WTC11 (cell line): ENCODE data around the gene ZNF189. TPM values are rescaled to one million over a fixed set of nuclear protein-coding genes. Genes with fewer than 3 reads are reported as not detected.
A peak's percentile ranks its signal among the peaks of the same experiment; 100 is the strongest.

Experiments
- ATAC-seq: fragments of 200-7000 bp; cut with Tn5 transposase; 2 replicates; pipeline ENCODE4 v1.10.0; 2021; ENCODE audit warnings: mild to moderate bottlenecking, moderate library complexity
- CTCF ChIA-PET: fragments of 300-600 bp; sonication (Branson Sonifier 250); formaldehyde crosslinking; loops from one replicate; lab custom pipeline; 2021; ENCODE audit warnings: antibody characterized with exemption; lab: Charles Lee
- POLR2A ChIA-PET: fragments of 350-600 bp; sonication (Branson Sonifier 250); formaldehyde crosslinking; loops from one replicate; lab custom pipeline; 2021; ENCODE audit warnings: antibody characterized with exemption; lab: Charles Lee
- DNase-seq: peaks from one replicate; pipeline ENCODE4 v3.0.0; 2021; ENCODE audit warnings: low spot score
- H3K27ac Mint-ChIP-seq: 2 replicates; pipeline ENCODE4 v1.8.0; 2021; ENCODE audit warnings: mixed read lengths
- H3K27me3 Mint-ChIP-seq: 2 replicates; pipeline ENCODE4 v1.8.0; 2021; ENCODE audit warnings: low read depth, mild to moderate bottlenecking, moderate library complexity, mixed read lengths
- H3K36me3 Mint-ChIP-seq: 2 replicates; pipeline ENCODE4 v1.8.0; 2021; ENCODE audit warnings: mixed read lengths
- H3K4me1 Mint-ChIP-seq: 2 replicates; pipeline ENCODE4 v1.8.0; 2022; ENCODE audit warnings: mixed read lengths
- H3K4me3 Mint-ChIP-seq: 2 replicates; pipeline ENCODE4 v1.8.0; 2021; ENCODE audit warnings: mild to moderate bottlenecking, moderate library complexity, mixed read lengths
- H3K9me3 Mint-ChIP-seq: 2 replicates; pipeline ENCODE4 v1.8.0; 2021; ENCODE audit warnings: mixed read lengths
- ATF3 ChIP-seq: sonication (generic); formaldehyde crosslinking; conservative IDR thresholded peaks from 2 replicates; pipeline ENCODE4 v1.8.1; 2022; ENCODE audit warnings: mild to moderate bottlenecking, missing genetic modification reagents
- CDX4 ChIP-seq: fragments of 250-450 bp; sonication (Bioruptor Pico); IDR thresholded peaks from 2 replicates; pipeline ENCODE4 v1.9.0; 2021; ENCODE audit warnings: moderate library complexity, mild to moderate bottlenecking, inconsistent platforms, borderline replicate concordance
- CREB1 ChIP-seq: sonication (generic); formaldehyde crosslinking; IDR thresholded peaks from 2 replicates; pipeline ENCODE4 v1.8.0; 2023; ENCODE audit warnings: mild to moderate bottlenecking, missing genetic modification reagents
- FOXP1 ChIP-seq: sonication (generic); formaldehyde crosslinking; IDR thresholded peaks from 2 replicates; pipeline ENCODE4 v1.8.0; 2022; ENCODE audit warnings: missing genetic modification reagents, mild to moderate bottlenecking, moderate library complexity, borderline replicate concordance
- GABPB1 ChIP-seq: sonication (generic); formaldehyde crosslinking; IDR thresholded peaks from 2 replicates; pipeline ENCODE4 v1.8.1; 2023; ENCODE audit warnings: mild to moderate bottlenecking, missing genetic modification reagents
- MXD4 ChIP-seq: fragments of 250-450 bp; sonication (Bioruptor Pico); IDR thresholded peaks from 2 replicates; pipeline ENCODE4 v1.8.0; 2021; ENCODE audit warnings: mild to moderate bottlenecking, moderate library complexity, borderline replicate concordance
- NFE2L1 ChIP-seq: sonication (generic); formaldehyde crosslinking; IDR thresholded peaks from 2 replicates; pipeline ENCODE4 v1.8.1; 2023; ENCODE audit warnings: missing genetic modification reagents
- NR1H2 ChIP-seq: sonication (generic); formaldehyde crosslinking; IDR thresholded peaks from 2 replicates; pipeline ENCODE4 v1.9.0; 2021; ENCODE audit warnings: mild to moderate bottlenecking, moderate library complexity, missing genetic modification reagents
- NR2C2 ChIP-seq: sonication (generic); formaldehyde crosslinking; IDR thresholded peaks from 2 replicates; pipeline ENCODE4 v1.8.0; 2022; ENCODE audit warnings: mild to moderate bottlenecking, missing genetic modification reagents
- OVOL2 ChIP-seq: fragments of 250-450 bp; sonication (Bioruptor Pico); IDR thresholded peaks from 2 replicates; pipeline ENCODE4 v1.9.0; 2021; ENCODE audit warnings: mild to moderate bottlenecking, borderline replicate concordance
- RELA ChIP-seq: sonication (generic); formaldehyde crosslinking; IDR thresholded peaks from 2 replicates; pipeline ENCODE4 v1.8.1; 2022; ENCODE audit warnings: missing genetic modification reagents, mild to moderate bottlenecking, borderline replicate concordance
- SMAD4 ChIP-seq: sonication (generic); formaldehyde crosslinking; IDR thresholded peaks from 2 replicates; pipeline ENCODE4 v1.8.0; 2022; ENCODE audit warnings: mild to moderate bottlenecking, missing genetic modification reagents
- SP1 ChIP-seq: sonication (generic); formaldehyde crosslinking; conservative IDR thresholded peaks from 2 replicates; pipeline ENCODE4 v1.8.1; 2022; ENCODE audit warnings: missing genetic modification reagents
- ZNF121 ChIP-seq: sonication (generic); formaldehyde crosslinking; IDR thresholded peaks from 2 replicates; pipeline ENCODE4 v1.8.0; 2023; ENCODE audit warnings: missing genetic modification reagents
- ZNF532 ChIP-seq: fragments of 250-450 bp; sonication (Bioruptor Pico); IDR thresholded peaks from 2 replicates; pipeline ENCODE4 v1.9.0; 2021; ENCODE audit warnings: mild to moderate bottlenecking, borderline replicate concordance
- total RNA-seq: library from RNA; stranded (reverse); gene quantifications from 3 replicates; pipeline ENCODE4 v1.2.3, GENCODE V29; 2021
- TF ChIP-seq, protein P1 (sequence below): fragments of 250-450 bp; sonication (Bioruptor Pico); IDR thresholded peaks from 2 replicates; pipeline ENCODE4 v2.1.2; 2022; ENCODE audit warnings: mild to moderate bottlenecking, moderate library complexity
- TF ChIP-seq, protein P2 (sequence below): sonication (generic); formaldehyde crosslinking; IDR thresholded peaks from 2 replicates; pipeline ENCODE4 v1.8.0; 2023; ENCODE audit warnings: missing genetic modification reagents
- TF ChIP-seq, protein P3 (sequence below): sonication (generic); formaldehyde crosslinking; IDR thresholded peaks from 2 replicates; pipeline ENCODE4 v1.8.1; 2023; ENCODE audit warnings: mild to moderate bottlenecking, missing genetic modification reagents, borderline replicate concordance

The ZNF189 gene
- total RNA-seq, 1 experiment from 2014 or later, result 10.3 TPM

DNA sequence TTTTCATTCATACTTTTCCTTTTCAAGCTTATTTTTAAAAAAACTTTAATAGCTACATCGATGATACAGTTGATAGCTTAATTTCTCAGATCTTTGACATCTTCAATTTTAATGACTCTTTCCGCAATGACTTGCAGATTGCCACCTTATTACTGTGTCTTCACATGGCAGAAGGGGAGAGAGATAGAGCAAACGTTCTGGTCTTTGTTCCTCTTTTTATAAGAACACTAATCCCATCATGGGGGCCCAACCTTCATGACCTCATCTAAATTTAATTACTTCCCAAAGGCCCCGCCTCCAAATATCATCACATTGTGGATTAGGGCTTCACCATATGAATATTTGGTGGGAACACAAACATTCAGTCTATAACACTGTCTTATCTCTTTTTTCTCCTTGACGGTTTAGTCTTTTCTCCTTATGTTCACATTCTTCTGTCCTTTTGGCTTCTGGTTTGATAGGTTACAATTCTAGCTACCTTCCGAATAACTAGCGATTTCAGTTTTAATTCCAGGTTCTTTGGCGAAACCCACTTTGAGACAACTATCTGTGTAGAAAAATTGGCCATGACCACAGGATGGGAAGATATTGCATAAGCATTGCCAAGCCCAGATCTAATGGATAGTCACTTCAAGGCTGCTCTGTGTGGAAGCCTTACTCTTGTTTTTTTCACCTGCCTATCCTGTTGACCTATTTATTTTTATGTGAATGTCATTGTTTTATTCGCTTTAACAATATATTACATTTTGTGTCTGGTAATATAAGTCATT lies 5.0 kb downstream of the ZNF189 start:
- peaks cover 79% of the 10 kb centered on the region for H3K36me3 Mint-ChIP-seq
- H3K4me1 Mint-ChIP-seq, result peaks cover 7% of the 10 kb centered on the region
- ChIA-PET POLR2A (no interaction called here), CTCF (no interaction called here)
- peaks cover 41% of the 10 kb centered on the region for H3K9me3 Mint-ChIP-seq
- ATAC-seq (no peak), DNase-seq (no peak)
- H3K27me3 Mint-ChIP-seq, result peaks cover 8% of the 10 kb centered on the region
- H3K4me3 Mint-ChIP-seq, result no peak overlapping the region
- no peak overlapping the region for H3K27ac Mint-ChIP-seq
- TF ChIP-seq, protein P1, sequence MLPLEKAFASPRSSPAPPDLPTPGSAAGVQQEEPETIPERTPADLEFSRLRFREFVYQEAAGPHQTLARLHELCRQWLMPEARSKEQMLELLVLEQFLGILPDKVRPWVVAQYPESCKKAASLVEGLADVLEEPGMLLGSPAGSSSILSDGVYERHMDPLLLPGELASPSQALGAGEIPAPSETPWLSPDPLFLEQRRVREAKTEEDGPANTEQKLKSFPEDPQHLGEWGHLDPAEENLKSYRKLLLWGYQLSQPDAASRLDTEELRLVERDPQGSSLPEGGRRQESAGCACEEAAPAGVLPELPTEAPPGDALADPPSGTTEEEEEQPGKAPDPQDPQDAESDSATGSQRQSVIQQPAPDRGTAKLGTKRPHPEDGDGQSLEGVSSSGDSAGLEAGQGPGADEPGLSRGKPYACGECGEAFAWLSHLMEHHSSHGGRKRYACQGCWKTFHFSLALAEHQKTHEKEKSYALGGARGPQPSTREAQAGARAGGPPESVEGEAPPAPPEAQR (CRISPR knock-in tag), result no peak
- 0 out of 2 replicates have a peak, but pooled peaks have one; percentile 27 for TF ChIP-seq GABPB1 (CRISPR knock-in tag)
- TF ChIP-seq ZNF121 (CRISPR knock-in tag), result no peak

DNA sequence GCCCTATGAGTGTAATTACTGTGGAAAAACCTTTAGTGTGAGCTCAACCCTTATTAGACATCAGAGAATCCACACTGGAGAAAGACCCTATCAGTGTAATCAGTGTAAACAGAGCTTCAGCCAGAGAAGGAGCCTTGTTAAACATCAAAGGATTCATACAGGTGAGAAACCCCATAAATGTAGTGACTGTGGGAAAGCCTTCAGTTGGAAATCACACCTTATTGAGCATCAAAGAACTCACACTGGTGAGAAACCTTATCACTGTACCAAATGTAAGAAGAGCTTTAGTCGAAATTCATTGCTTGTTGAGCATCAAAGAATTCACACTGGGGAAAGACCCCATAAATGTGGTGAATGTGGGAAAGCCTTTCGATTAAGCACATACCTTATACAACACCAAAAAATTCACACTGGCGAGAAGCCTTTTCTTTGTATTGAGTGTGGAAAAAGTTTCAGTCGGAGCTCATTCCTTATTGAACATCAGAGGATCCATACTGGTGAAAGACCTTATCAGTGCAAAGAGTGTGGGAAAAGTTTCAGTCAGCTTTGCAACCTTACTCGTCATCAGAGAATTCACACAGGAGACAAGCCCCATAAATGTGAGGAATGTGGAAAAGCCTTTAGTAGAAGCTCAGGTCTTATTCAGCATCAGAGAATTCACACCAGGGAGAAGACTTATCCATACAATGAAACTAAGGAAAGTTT lies 9.9 kb downstream of the ZNF189 start:
- ChIA-PET POLR2A (no interaction called here), CTCF (no interaction called here)
- Mint-ChIP-seq H3K9me3 (peaks cover 83% of the 10 kb centered on the region), H3K4me3 (no peak overlapping the region), H3K27ac (no peak overlapping the region), H3K4me1 (no peaks in the 10 kb centered on the region), H3K36me3 (peaks cover 85% of the 10 kb centered on the region), H3K27me3 (peaks cover 10% of the 10 kb centered on the region)
- ATAC-seq (no peak), DNase-seq (no peak)
- TF ChIP-seq GABPB1 (CRISPR knock-in tag) (no peak), ZNF532 (no peak), RELA (CRISPR knock-in tag) (no peak), FOXP1 (CRISPR knock-in tag) (no peak), CDX4 (CRISPR knock-in tag) (no peak), MXD4 (CRISPR knock-in tag) (no peak), CREB1 (no peak), NR1H2 (CRISPR knock-in tag) (no peak)

DNA sequence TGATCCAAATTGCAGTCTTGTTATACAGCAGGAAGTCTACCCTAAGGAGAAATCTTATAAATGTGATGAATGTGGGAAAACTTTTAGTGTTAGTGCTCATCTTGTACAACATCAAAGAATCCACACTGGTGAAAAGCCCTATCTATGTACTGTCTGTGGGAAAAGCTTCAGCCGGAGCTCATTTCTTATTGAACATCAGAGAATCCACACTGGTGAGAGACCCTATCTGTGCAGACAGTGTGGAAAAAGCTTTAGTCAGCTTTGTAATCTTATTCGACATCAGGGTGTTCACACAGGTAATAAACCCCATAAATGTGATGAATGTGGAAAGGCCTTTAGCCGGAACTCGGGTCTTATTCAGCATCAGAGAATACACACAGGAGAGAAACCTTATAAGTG lies 10.4 kb downstream of the ZNF189 start:
- H3K4me3 Mint-ChIP-seq, result no peak overlapping the region
- DNase-seq (no peak), ATAC-seq (no peak)
- ChIA-PET CTCF (no interaction called here), POLR2A (no interaction called here)
- H3K27ac Mint-ChIP-seq, result no peak overlapping the region
- H3K36me3 Mint-ChIP-seq, result peaks cover 80% of the 10 kb centered on the region
- no peaks in the 10 kb centered on the region for H3K4me1 Mint-ChIP-seq
- H3K9me3 Mint-ChIP-seq, result peaks cover 82% of the 10 kb centered on the region
- peaks cover 10% of the 10 kb centered on the region for H3K27me3 Mint-ChIP-seq
- TF ChIP-seq NFE2L1 (CRISPR knock-in tag) (no peak), SMAD4 (no peak), OVOL2 (CRISPR knock-in tag) (no peak), MXD4 (CRISPR knock-in tag) (no peak), SP1 (CRISPR knock-in tag) (no peak), ATF3 (no peak), NR2C2 (CRISPR knock-in tag) (no peak)
- TF ChIP-seq, protein P2, sequence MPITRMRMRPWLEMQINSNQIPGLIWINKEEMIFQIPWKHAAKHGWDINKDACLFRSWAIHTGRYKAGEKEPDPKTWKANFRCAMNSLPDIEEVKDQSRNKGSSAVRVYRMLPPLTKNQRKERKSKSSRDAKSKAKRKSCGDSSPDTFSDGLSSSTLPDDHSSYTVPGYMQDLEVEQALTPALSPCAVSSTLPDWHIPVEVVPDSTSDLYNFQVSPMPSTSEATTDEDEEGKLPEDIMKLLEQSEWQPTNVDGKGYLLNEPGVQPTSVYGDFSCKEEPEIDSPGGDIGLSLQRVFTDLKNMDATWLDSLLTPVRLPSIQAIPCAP (CRISPR knock-in tag), result no peak
- TF ChIP-seq, protein P3, sequence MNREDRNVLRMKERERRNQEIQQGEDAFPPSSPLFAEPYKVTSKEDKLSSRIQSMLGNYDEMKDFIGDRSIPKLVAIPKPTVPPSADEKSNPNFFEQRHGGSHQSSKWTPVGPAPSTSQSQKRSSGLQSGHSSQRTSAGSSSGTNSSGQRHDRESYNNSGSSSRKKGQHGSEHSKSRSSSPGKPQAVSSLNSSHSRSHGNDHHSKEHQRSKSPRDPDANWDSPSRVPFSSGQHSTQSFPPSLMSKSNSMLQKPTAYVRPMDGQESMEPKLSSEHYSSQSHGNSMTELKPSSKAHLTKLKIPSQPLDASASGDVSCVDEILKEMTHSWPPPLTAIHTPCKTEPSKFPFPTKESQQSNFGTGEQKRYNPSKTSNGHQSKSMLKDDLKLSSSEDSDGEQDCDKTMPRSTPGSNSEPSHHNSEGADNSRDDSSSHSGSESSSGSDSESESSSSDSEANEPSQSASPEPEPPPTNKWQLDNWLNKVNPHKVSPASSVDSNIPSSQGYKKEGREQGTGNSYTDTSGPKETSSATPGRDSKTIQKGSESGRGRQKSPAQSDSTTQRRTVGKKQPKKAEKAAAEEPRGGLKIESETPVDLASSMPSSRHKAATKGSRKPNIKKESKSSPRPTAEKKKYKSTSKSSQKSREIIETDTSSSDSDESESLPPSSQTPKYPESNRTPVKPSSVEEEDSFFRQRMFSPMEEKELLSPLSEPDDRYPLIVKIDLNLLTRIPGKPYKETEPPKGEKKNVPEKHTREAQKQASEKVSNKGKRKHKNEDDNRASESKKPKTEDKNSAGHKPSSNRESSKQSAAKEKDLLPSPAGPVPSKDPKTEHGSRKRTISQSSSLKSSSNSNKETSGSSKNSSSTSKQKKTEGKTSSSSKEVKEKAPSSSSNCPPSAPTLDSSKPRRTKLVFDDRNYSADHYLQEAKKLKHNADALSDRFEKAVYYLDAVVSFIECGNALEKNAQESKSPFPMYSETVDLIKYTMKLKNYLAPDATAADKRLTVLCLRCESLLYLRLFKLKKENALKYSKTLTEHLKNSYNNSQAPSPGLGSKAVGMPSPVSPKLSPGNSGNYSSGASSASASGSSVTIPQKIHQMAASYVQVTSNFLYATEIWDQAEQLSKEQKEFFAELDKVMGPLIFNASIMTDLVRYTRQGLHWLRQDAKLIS (CRISPR knock-in tag), result no peak
